GM08714 (cell line): ENCODE data around the gene LUZP1.

Experiments used
- H3K4me3 ChIP-seq: fragments of 200-500 bp; sonication (Bioruptor generic); 2 replicates; pipeline ENCODE4 v1.5.1; 2014; ENCODE audit warnings: mild to moderate bottlenecking, low read length, inconsistent platforms
- ZNF274 ChIP-seq: IDR thresholded peaks from 2 replicates; pipeline ENCODE4 v1.6.1; 2012; ENCODE audit warnings: mild to moderate bottlenecking, low read depth, low read length

LUZP1 gene

DNA sequence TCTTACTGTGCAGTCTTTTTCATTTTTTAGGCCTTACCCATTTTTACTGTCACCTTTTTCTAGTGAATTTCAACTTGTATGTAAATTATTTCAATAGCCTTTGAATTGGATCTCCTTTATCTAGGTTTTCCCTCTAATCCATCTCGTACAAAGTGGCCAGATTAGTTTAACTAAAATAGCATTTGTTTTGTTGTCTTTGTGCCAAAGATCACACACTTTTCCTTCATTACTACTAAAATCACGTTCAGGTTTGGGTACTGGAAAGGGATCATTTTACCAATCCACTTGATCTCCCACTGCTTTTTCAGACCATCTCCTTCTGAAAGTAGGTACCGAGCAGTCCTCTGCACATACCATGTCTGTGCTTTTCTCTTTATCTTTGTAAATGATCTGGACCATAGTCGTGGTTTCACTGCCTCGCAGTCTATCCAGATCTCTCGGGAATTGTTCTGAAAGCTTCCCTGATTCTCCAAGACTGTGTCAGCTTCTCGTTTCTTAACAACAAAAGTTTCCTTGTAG lies 129.3 kb downstream of the LUZP1 start:
- no peak overlapping the region for H3K4me3 ChIP-seq
- TF ChIP-seq ZNF274: no peak

DNA sequence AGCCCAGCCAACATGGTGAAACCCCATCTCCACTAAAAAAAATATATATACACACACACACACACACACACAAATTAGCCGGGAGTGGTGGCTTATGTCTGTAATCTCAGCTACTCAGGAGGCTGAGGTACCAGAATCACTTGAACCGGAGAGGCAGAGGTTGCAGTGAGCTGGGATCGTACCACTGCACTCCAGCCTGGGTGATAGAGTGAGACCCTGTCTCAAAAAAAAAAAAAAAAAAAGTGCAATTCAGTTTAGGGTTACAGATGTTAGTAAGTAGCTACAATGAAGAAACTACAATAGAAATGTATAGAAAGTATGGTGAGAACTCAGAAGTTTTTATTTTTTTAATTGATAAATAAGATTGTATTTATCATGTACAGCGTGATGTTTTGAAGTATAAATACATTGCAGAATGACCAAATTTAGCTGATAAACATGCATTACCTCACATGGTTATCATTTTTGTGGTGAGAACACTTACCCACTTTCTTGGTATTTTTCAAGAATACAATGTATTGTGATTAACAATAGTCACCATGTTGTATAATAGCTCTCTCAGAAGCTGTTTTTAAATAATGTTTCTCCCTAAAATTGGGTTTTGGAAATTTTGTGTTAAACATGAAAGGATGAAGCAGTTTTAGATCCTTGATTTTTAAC lies 131.4 kb downstream of the LUZP1 start:
- TF ChIP-seq ZNF274: no peak
- no peak overlapping the region for H3K4me3 ChIP-seq

DNA sequence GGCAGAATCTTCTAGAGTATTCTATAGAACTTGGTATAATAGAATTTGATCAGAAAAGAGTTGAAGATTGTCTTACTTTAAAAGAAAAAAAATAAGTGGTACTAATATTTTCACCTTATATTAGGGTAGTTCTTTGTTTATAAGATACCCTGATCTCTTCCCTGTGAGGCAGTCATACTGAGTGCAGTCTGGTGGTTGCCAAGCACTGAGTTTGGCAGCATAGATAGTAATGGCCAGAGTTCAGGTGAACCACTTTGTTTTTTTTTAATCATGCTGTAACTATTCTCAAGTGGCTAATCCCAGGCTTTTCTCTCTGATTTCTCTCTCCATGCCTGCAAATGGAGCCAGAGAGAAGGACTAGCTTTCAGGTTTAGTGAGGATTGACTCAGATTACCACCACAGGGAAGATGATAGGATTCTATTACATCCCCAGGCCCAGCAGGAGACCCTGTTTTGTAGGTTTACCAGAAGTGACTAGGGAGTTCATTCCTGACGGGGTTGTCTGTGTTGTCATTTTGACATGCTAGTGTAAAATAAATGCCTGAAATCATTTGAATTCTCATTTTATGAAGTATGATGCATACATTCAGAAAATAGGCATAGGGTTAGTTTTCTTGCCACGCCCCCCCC lies 132.7 kb downstream of the LUZP1 start:
- no peak for TF ChIP-seq ZNF274
- no peak overlapping the region for H3K4me3 ChIP-seq
